Neural cell (in vitro differentiated cells): ENCODE results near the gene SLIRP.

Experiments used
- EP300 ChIP-seq: fragments of 450-650 bp; conservative IDR thresholded peaks from 2 replicates; pipeline ENCODE4 v1.6.1; 2014; ENCODE audit warnings: antibody characterized with exemption, mild to moderate bottlenecking, moderate library complexity; ENCODE audit not compliant: poor library complexity, severe bottlenecking
- EZH2 ChIP-seq: fragments of 200-600, 300-800 bp; shearing (Covaris generic), sonication (generic); IDR thresholded peaks from 2 replicates; pipeline ENCODE4 v1.6.1; 2014; ENCODE audit warnings: antibody characterized with exemption, low read length, borderline replicate concordance, mild to moderate bottlenecking; ENCODE audit not compliant: insufficient read depth, poor library complexity, severe bottlenecking
- MXI1 ChIP-seq: fragments of 450-650 bp; conservative IDR thresholded peaks from 2 replicates; pipeline ENCODE4 v1.6.1; 2014; ENCODE audit warnings: antibody characterized with exemption, mild to moderate bottlenecking; ENCODE audit not compliant: poor library complexity, severe bottlenecking
- POLR2AphosphoS5 ChIP-seq: IDR thresholded peaks from 2 replicates; pipeline ENCODE4 v1.6.1; 2012
- RAD21 ChIP-seq: fragments of 450-650 bp; conservative IDR thresholded peaks from 2 replicates; pipeline ENCODE4 v1.6.1; 2014; ENCODE audit warnings: antibody characterized with exemption, mild to moderate bottlenecking, moderate library complexity
- SMC3 ChIP-seq: fragments of 450-650 bp; conservative IDR thresholded peaks from 2 replicates; pipeline ENCODE4 v1.6.1; 2014; ENCODE audit warnings: antibody characterized with exemption, mild to moderate bottlenecking, moderate library complexity; ENCODE audit not compliant: poor library complexity
- TAF1 ChIP-seq: IDR thresholded peaks from 2 replicates; pipeline ENCODE4 v1.6.1; 2012; ENCODE audit warnings: low read depth
- TF ChIP-seq, protein P1 (sequence below): fragments of 450-650 bp; IDR thresholded peaks from 2 replicates; pipeline ENCODE4 v1.5.1; 2014; ENCODE audit warnings: antibody characterized with exemption, mild to moderate bottlenecking, moderate library complexity; ENCODE audit not compliant: poor library complexity, severe bottlenecking
- TF ChIP-seq, protein P2 (sequence below): IDR thresholded peaks from 2 replicates; pipeline ENCODE4 v1.6.1; 2012; ENCODE audit warnings: borderline replicate concordance

DNA sequence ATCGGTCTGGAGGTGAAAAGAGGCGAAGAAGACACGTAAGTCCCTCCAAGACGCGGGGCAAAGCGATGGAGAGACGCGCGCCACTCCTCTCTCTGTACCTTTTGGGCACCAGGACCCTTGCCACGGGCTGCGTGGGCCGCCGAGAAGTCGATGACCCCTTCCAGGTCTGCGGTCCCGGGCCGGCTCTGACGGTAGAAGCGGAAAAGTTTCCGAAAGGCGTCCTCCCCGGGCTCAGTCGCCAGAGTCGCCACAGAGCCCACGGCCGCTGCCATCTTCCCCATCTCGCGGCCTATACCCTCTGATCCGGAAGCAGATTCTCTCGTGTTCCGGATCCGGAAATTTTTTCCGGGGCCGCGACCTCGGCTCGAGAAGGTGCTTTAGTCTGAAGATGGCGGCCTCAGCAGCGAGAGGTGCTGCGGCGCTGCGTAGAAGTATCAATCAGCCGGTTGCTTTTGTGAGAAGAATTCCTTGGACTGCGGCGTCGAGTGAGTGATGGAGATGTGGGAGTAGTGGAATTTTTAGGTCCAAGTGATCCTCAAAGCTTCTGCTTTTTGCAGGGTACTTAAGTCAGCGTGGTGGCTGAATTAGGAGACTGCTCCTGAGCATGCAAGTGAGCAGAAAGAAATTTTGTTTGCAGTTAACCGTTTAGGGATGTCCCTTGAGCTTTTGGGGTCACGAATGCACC, at the start of gene SLIRP, which contains the start of gene ALKBH1:
- TF ChIP-seq RAD21 = peak; percentile 53
- TF ChIP-seq, protein P1, sequence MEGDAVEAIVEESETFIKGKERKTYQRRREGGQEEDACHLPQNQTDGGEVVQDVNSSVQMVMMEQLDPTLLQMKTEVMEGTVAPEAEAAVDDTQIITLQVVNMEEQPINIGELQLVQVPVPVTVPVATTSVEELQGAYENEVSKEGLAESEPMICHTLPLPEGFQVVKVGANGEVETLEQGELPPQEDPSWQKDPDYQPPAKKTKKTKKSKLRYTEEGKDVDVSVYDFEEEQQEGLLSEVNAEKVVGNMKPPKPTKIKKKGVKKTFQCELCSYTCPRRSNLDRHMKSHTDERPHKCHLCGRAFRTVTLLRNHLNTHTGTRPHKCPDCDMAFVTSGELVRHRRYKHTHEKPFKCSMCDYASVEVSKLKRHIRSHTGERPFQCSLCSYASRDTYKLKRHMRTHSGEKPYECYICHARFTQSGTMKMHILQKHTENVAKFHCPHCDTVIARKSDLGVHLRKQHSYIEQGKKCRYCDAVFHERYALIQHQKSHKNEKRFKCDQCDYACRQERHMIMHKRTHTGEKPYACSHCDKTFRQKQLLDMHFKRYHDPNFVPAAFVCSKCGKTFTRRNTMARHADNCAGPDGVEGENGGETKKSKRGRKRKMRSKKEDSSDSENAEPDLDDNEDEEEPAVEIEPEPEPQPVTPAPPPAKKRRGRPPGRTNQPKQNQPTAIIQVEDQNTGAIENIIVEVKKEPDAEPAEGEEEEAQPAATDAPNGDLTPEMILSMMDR = peak; percentile 20
- no peak for TF ChIP-seq EZH2
- TF ChIP-seq POLR2AphosphoS5 = peak; percentile 86
- peak; percentile 31 for TF ChIP-seq EP300
- TF ChIP-seq SMC3 = peak; percentile 49
- TF ChIP-seq, protein P2, sequence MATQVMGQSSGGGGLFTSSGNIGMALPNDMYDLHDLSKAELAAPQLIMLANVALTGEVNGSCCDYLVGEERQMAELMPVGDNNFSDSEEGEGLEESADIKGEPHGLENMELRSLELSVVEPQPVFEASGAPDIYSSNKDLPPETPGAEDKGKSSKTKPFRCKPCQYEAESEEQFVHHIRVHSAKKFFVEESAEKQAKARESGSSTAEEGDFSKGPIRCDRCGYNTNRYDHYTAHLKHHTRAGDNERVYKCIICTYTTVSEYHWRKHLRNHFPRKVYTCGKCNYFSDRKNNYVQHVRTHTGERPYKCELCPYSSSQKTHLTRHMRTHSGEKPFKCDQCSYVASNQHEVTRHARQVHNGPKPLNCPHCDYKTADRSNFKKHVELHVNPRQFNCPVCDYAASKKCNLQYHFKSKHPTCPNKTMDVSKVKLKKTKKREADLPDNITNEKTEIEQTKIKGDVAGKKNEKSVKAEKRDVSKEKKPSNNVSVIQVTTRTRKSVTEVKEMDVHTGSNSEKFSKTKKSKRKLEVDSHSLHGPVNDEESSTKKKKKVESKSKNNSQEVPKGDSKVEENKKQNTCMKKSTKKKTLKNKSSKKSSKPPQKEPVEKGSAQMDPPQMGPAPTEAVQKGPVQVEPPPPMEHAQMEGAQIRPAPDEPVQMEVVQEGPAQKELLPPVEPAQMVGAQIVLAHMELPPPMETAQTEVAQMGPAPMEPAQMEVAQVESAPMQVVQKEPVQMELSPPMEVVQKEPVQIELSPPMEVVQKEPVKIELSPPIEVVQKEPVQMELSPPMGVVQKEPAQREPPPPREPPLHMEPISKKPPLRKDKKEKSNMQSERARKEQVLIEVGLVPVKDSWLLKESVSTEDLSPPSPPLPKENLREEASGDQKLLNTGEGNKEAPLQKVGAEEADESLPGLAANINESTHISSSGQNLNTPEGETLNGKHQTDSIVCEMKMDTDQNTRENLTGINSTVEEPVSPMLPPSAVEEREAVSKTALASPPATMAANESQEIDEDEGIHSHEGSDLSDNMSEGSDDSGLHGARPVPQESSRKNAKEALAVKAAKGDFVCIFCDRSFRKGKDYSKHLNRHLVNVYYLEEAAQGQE = peak; percentile 94
- peak; percentile 97 for TF ChIP-seq MXI1
- peak; percentile 92 for TF ChIP-seq TAF1
